GM21423 (cell line): Measurements from ENCODE around the gene ETHE1.
A peak's percentile ranks its signal among the peaks of the same experiment; 100 is the strongest.

Source experiments
- ATAC-seq: cut with Tn5 transposase; IDR thresholded peaks from one replicate; pipeline ENCODE4 v1.9.1; 2021; ENCODE audit warnings: mild to moderate bottlenecking, moderate library complexity; ENCODE audit not compliant: unreplicated experiment

Gene ETHE1

GRCh38 chr19:43467276-43467675 lies 59.7 kb downstream of the ETHE1 start:
- no peak for ATAC-seq

DNA sequence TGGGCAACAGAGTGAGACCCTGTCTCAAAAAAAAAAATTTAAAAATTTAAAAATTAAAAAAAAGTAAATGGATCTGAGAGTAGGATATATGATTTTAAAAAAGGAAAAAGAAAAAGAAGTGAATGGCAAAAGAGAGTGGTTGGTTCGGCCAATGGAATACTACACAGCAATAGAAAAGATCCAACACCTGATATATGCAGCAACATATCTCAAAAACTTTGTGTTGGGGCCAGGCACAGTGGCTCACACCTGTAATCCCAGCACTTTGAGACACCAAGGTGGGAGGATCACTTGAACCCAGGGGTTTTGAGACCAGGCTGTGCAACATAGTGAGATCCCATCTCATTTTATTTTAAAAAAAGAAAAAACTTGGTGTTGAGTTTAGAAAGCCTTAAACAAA lies 60.2 kb downstream of the ETHE1 start:
- ATAC-seq = no peak

- ATAC-seq = no peak
These were observed 61.4 kb downstream of the ETHE1 start, which contains the start of gene LYPD3 for GRCh38 chr19:43465468-43466120. Gene LYPD3, minus strand, starts transcription at chr19:43465608. Its CDS starts 37 bp downstream, at chr19:43465571.

- ATAC-seq = peak; percentile 44
These were observed 62.7 kb downstream of the ETHE1 start for GRCh38 chr19:43464134-43464775.

GRCh38 chr19:43463381-43464133 lies 63.4 kb downstream of the ETHE1 start:
- peak; percentile 85 for ATAC-seq

DNA sequence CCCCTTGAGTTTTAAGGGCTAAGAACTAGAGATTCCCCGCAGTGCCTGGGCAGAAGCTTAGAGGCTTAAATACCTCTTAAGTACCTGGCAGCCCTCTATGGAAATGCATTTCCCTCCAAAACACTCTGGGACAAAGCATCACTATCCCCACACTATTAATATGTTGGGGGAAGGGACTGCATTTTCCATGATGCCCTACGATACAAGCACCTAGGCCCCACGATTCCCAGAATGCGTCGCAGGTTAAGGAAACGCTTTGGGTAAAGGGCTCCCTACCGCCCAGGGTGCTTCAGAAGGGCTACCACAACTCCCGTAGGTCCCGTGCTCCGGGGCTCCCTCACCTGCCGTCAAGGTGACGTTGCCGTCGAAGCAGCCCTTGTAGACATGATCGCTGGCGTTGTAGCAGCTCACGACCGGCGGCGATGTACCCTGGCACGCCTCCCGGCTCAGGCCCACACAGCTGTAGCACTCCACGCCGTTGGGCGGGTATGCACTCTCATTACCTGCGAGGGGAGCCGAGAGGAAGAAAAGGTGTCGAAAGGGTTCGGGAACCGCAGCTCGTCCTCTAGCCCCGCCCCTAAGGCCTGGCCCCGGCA lies 64.1 kb downstream of the ETHE1 start:
- no peak for ATAC-seq

- ATAC-seq = no peak
These were observed 64.6 kb downstream of the ETHE1 start for GRCh38 chr19:43462383-43462782.

- no peak for ATAC-seq
These were observed 65.7 kb downstream of the ETHE1 start for GRCh38 chr19:43461303-43461702.

GRCh38 chr19:43460362-43461016 lies 66.5 kb downstream of the ETHE1 start:
- ATAC-seq = no peak

GRCh38 chr19:43457809-43458208 lies 69.2 kb downstream of the ETHE1 start:
- ATAC-seq = no peak
